Measurements from ENCODE around the gene HOXB7.

HOXB7 gene

GRCh38 chr17:48564188-48565021, 46.4 kb downstream of the HOXB7 start:
- DNase-seq = no peak

- no peak for DNase-seq
These were observed 47.0 kb downstream of the HOXB7 start for GRCh38 chr17:48563867-48564187.

- DNase-seq = no peak
These were observed 47.4 kb downstream of the HOXB7 start for GRCh38 chr17:48563385-48563838.

GRCh38 chr17:48562934-48563333, 47.9 kb downstream of the HOXB7 start:
- no peak for DNase-seq

GRCh38 chr17:48561884-48562810, 48.7 kb downstream of the HOXB7 start:
- no peak for DNase-seq

- DNase-seq = no peak
These were observed 50.7 kb downstream of the HOXB7 start for GRCh38 chr17:48559840-48560817.

- no peak for DNase-seq
These were observed 51.5 kb downstream of the HOXB7 start for GRCh38 chr17:48559122-48559839.

- no peak for DNase-seq
These were observed 52.0 kb downstream of the HOXB7 start for GRCh38 chr17:48558831-48559121.

GRCh38 chr17:48558057-48558830, 52.6 kb downstream of the HOXB7 start:
- no peak for DNase-seq
